WTC11 (cell line): ENCODE results near the gene CEP85L. TPM values are rescaled to one million over a fixed set of nuclear protein-coding genes. Genes with fewer than 3 reads are reported as not detected.

Source experiments
- ATAC-seq: fragments of 200-7000 bp; cut with Tn5 transposase; 2 replicates; pipeline ENCODE4 v1.10.0; 2021; ENCODE audit warnings: mild to moderate bottlenecking, moderate library complexity
- CTCF ChIA-PET: fragments of 300-600 bp; sonication (Branson Sonifier 250); formaldehyde crosslinking; loops from one replicate; lab custom pipeline; 2021; ENCODE audit warnings: antibody characterized with exemption; lab: Charles Lee
- POLR2A ChIA-PET: fragments of 350-600 bp; sonication (Branson Sonifier 250); formaldehyde crosslinking; loops from one replicate; lab custom pipeline; 2021; ENCODE audit warnings: antibody characterized with exemption; lab: Charles Lee
- DNase-seq: peaks from one replicate; pipeline ENCODE4 v3.0.0; 2021; ENCODE audit warnings: low spot score
- H3K27ac Mint-ChIP-seq: 2 replicates; pipeline ENCODE4 v1.8.0; 2021; ENCODE audit warnings: mixed read lengths
- H3K27me3 Mint-ChIP-seq: 2 replicates; pipeline ENCODE4 v1.8.0; 2021; ENCODE audit warnings: low read depth, mild to moderate bottlenecking, moderate library complexity, mixed read lengths
- H3K36me3 Mint-ChIP-seq: 2 replicates; pipeline ENCODE4 v1.8.0; 2021; ENCODE audit warnings: mixed read lengths
- H3K4me1 Mint-ChIP-seq: 2 replicates; pipeline ENCODE4 v1.8.0; 2022; ENCODE audit warnings: mixed read lengths
- H3K4me3 Mint-ChIP-seq: 2 replicates; pipeline ENCODE4 v1.8.0; 2021; ENCODE audit warnings: mild to moderate bottlenecking, moderate library complexity, mixed read lengths
- H3K9me3 Mint-ChIP-seq: 2 replicates; pipeline ENCODE4 v1.8.0; 2021; ENCODE audit warnings: mixed read lengths
- ATF1 ChIP-seq: sonication (generic); formaldehyde crosslinking; IDR thresholded peaks from 2 replicates; pipeline ENCODE4 v1.8.1; 2023; ENCODE audit warnings: mild to moderate bottlenecking, moderate library complexity, missing genetic modification reagents
- ATF2 ChIP-seq: sonication (generic); formaldehyde crosslinking; IDR thresholded peaks from 2 replicates; pipeline ENCODE4 v1.8.1; 2022; ENCODE audit warnings: low read depth, missing genetic modification reagents, borderline replicate concordance
- ATF6 ChIP-seq: sonication (generic); formaldehyde crosslinking; IDR thresholded peaks from 2 replicates; pipeline ENCODE4 v1.8.1; 2023; ENCODE audit warnings: mild to moderate bottlenecking, missing genetic modification reagents
- CREB1 ChIP-seq: sonication (generic); formaldehyde crosslinking; IDR thresholded peaks from 2 replicates; pipeline ENCODE4 v1.8.0; 2023; ENCODE audit warnings: mild to moderate bottlenecking, missing genetic modification reagents
- E2F1 ChIP-seq: sonication (generic); formaldehyde crosslinking; IDR thresholded peaks from 2 replicates; pipeline ENCODE4 v1.8.0; 2022; ENCODE audit warnings: mild to moderate bottlenecking, missing genetic modification reagents
- EMX1 ChIP-seq: fragments of 250-450 bp; sonication (Bioruptor Pico); IDR thresholded peaks from 2 replicates; pipeline ENCODE4 v1.8.0; 2021; ENCODE audit warnings: mild to moderate bottlenecking
- FOXJ3 ChIP-seq: sonication (generic); formaldehyde crosslinking; IDR thresholded peaks from 2 replicates; pipeline ENCODE4 v1.9.0; 2021; ENCODE audit warnings: missing genetic modification reagents, mild to moderate bottlenecking, borderline replicate concordance
- HMGA2 ChIP-seq: fragments of 250-450 bp; sonication (Bioruptor Pico); IDR thresholded peaks from 2 replicates; pipeline ENCODE4 v1.4.0; 2021; ENCODE audit warnings: mild to moderate bottlenecking, moderate library complexity
- HMGXB4 ChIP-seq: sonication (generic); formaldehyde crosslinking; IDR thresholded peaks from 2 replicates; pipeline ENCODE4 v1.8.1; 2023; ENCODE audit warnings: mild to moderate bottlenecking, moderate library complexity, missing genetic modification reagents
- MXD4 ChIP-seq: fragments of 250-450 bp; sonication (Bioruptor Pico); IDR thresholded peaks from 2 replicates; pipeline ENCODE4 v1.8.0; 2021; ENCODE audit warnings: mild to moderate bottlenecking, moderate library complexity, borderline replicate concordance
- NR3C1 ChIP-seq: sonication (generic); formaldehyde crosslinking; conservative IDR thresholded peaks from 2 replicates; pipeline ENCODE4 v1.8.1; 2023; ENCODE audit warnings: low read depth, mild to moderate bottlenecking, missing genetic modification reagents
- OVOL2 ChIP-seq: fragments of 250-450 bp; sonication (Bioruptor Pico); IDR thresholded peaks from 2 replicates; pipeline ENCODE4 v1.9.0; 2021; ENCODE audit warnings: mild to moderate bottlenecking, borderline replicate concordance
- RORB ChIP-seq: fragments of 250-450 bp; sonication (Bioruptor Pico); IDR thresholded peaks from 2 replicates; pipeline ENCODE4 v1.9.0; 2021; ENCODE audit warnings: mild to moderate bottlenecking
- STAT6 ChIP-seq: sonication (generic); formaldehyde crosslinking; conservative IDR thresholded peaks from 2 replicates; pipeline ENCODE4 v1.8.1; 2023; ENCODE audit warnings: mild to moderate bottlenecking, low read depth, missing genetic modification reagents, moderate library complexity
- TCF7 ChIP-seq: sonication (generic); formaldehyde crosslinking; IDR thresholded peaks from 2 replicates; pipeline ENCODE4 v1.8.0; 2022; ENCODE audit warnings: mild to moderate bottlenecking, low read depth, missing genetic modification reagents, moderate library complexity
- TP53 ChIP-seq: sonication (generic); formaldehyde crosslinking; IDR thresholded peaks from 2 replicates; pipeline ENCODE4 v1.8.1; 2023; ENCODE audit warnings: mild to moderate bottlenecking, missing genetic modification reagents
- ZBTB43 ChIP-seq: sonication (generic); formaldehyde crosslinking; IDR thresholded peaks from 2 replicates; pipeline ENCODE4 v1.8.1; 2023; ENCODE audit warnings: mild to moderate bottlenecking, missing genetic modification reagents
- ZMAT4 ChIP-seq: fragments of 250-450 bp; sonication (Bioruptor Pico); IDR thresholded peaks from 2 replicates; pipeline ENCODE4 v1.9.0; 2021; ENCODE audit warnings: mild to moderate bottlenecking
- ZNF219 ChIP-seq: sonication (generic); formaldehyde crosslinking; IDR thresholded peaks from 2 replicates; pipeline ENCODE4 v1.8.0; 2023; ENCODE audit warnings: missing genetic modification reagents, mild to moderate bottlenecking, borderline replicate concordance
- total RNA-seq: library from RNA; stranded (reverse); gene quantifications from 3 replicates; pipeline ENCODE4 v1.2.3, GENCODE V29; 2021

Gene CEP85L
- total RNA-seq, 1 experiment from 2014 or later, result 32.5 TPM

GRCh38 chr6:118641042-118641441 is 10.3 kb downstream of the CEP85L start (continued):
- TF ChIP-seq ATF2 (CRISPR knock-in tag), result no peak
- TF ChIP-seq ZNF219, result no peak
- TF ChIP-seq ZMAT4 (CRISPR knock-in tag), result no peak
- TF ChIP-seq ATF6, result no peak
- no peak for TF ChIP-seq HMGXB4 (CRISPR knock-in tag)
- no peak for TF ChIP-seq ATF1 (CRISPR knock-in tag)
- TF ChIP-seq E2F1 (CRISPR knock-in tag), result no peak
- no peak for TF ChIP-seq MXD4 (CRISPR knock-in tag)
- TF ChIP-seq FOXJ3 (CRISPR knock-in tag), result no peak

- CTCF ChIA-PET, result interaction anchor here (0.6 kb wide), 1 partner anchor 700 kb away, joined by 5 read pairs; no protein-coding TSS in a partner anchor
- Mint-ChIP-seq H3K4me3 (no peak overlapping the region), H3K9me3 (peaks cover 11% of the 10 kb centered on the region), H3K27me3 (no peaks in the 10 kb centered on the region), H3K36me3 (0 out of 2 replicates have a peak, but pooled peaks cover 5% of the 10 kb centered on the region), H3K27ac (no peak overlapping the region), H3K4me1 (peaks cover 7% of the 10 kb centered on the region)
- ATAC-seq, result no peak
- no peak for DNase-seq
- TF ChIP-seq ZBTB43 (CRISPR knock-in tag) (no peak), TCF7 (CRISPR knock-in tag) (no peak)
- POLR2A ChIA-PET, result no interaction called here
These were observed 12.1 kb downstream of the CEP85L start for GRCh38 chr6:118639054-118639964.

- Mint-ChIP-seq H3K27me3 (no peaks in the 10 kb centered on the region), H3K9me3 (peaks cover 11% of the 10 kb centered on the region), H3K4me1 (peaks cover 11% of the 10 kb centered on the region), H3K27ac (no peak overlapping the region), H3K36me3 (0 out of 2 replicates have a peak, but pooled peaks cover 5% of the 10 kb centered on the region), H3K4me3 (no peak overlapping the region)
- CTCF ChIA-PET, result no interaction called here
- ATAC-seq (no peak), DNase-seq (no peak)
- POLR2A ChIA-PET, result no interaction called here
- no peak for TF ChIP-seq OVOL2 (CRISPR knock-in tag)
- no peak for TF ChIP-seq NR3C1 (CRISPR knock-in tag)
- no peak for TF ChIP-seq CREB1
- TF ChIP-seq HMGXB4 (CRISPR knock-in tag), result no peak
- no peak for TF ChIP-seq HMGA2 (CRISPR knock-in tag)
- TF ChIP-seq STAT6 (CRISPR knock-in tag), result no peak
- no peak for TF ChIP-seq RORB (CRISPR knock-in tag)
- no peak for TF ChIP-seq FOXJ3 (CRISPR knock-in tag)
- TF ChIP-seq TP53, result no peak
- no peak for TF ChIP-seq EMX1
These were observed 13.1 kb downstream of the CEP85L start for GRCh38 chr6:118638288-118638687.
